IMR-90 (cell line): ENCODE results near the gene VSIG10L.

Experiments
- CTCF ChIP-seq: conservative IDR thresholded peaks from 2 replicates; pipeline ENCODE4 v1.5.1; 2012; ENCODE audit warnings: mild to moderate bottlenecking, low read depth, low read length, improper control_type of control experiment
- ELK1 ChIP-seq: fragments of 150-350 bp; IDR thresholded peaks from 2 replicates; pipeline ENCODE4 v1.6.1; 2016; ENCODE audit warnings: low read depth, mild to moderate bottlenecking, low read length, moderate library complexity, borderline replicate concordance
- POLR2A ChIP-seq: IDR thresholded peaks from 2 replicates; pipeline ENCODE4 v1.6.1; 2012; ENCODE audit warnings: mild to moderate bottlenecking, low read depth, low read length

GRCh38 chr19:51282335-51282734 lies 59.6 kb downstream of the VSIG10L start:
- TF ChIP-seq CTCF (no peak), ELK1 (no peak), POLR2A (no peak)
